Fibroblast of skin of back (primary cell): ENCODE results near the gene EIF4E3.
A peak's percentile ranks its signal among the peaks of the same experiment; 100 is the strongest.

Experiments used
- DNase-seq: peaks from one replicate; pipeline ENCODE4 v3.0.0-alpha.2; 2013

Gene EIF4E3

GRCh38 chr3:71689291-71689690 is 35.9 kb downstream of the EIF4E3 start:
- no peak for DNase-seq

GRCh38 chr3:71688121-71688520 is 37.1 kb downstream of the EIF4E3 start:
- no peak for DNase-seq

- no peak for DNase-seq
Observed at GRCh38 chr3:71685686-71686085, 39.5 kb downstream of the EIF4E3 start.

- peak; percentile 78 for DNase-seq
Observed at GRCh38 chr3:71684757-71685386, 40.3 kb downstream of the EIF4E3 start.

GRCh38 chr3:71684046-71684756 is 41.0 kb downstream of the EIF4E3 start:
- DNase-seq, result no peak

GRCh38 chr3:71681224-71681668 is 44.0 kb downstream of the EIF4E3 start:
- peak; percentile 76 for DNase-seq

- peak; percentile 45 for DNase-seq
Observed at GRCh38 chr3:71680603-71681002, 44.6 kb downstream of the EIF4E3 start.

- no peak for DNase-seq
Observed at GRCh38 chr3:71676931-71677330, 48.3 kb downstream of the EIF4E3 start.

GRCh38 chr3:71673486-71673885 is 51.7 kb downstream of the EIF4E3 start:
- peak; percentile 84 for DNase-seq

- DNase-seq, result no peak
Observed at GRCh38 chr3:71672807-71673206, 52.4 kb downstream of the EIF4E3 start.

- DNase-seq, result no peak
Observed at GRCh38 chr3:71672340-71672739, 52.9 kb downstream of the EIF4E3 start.

- peak; percentile 52 for DNase-seq
Observed at GRCh38 chr3:71671216-71671845, 53.9 kb downstream of the EIF4E3 start.

- no peak for DNase-seq
Observed at GRCh38 chr3:71662568-71662967, 62.6 kb downstream of the EIF4E3 start.

GRCh38 chr3:71662056-71662455 is 63.1 kb downstream of the EIF4E3 start:
- DNase-seq, result no peak

GRCh38 chr3:71659864-71660591 is 65.2 kb downstream of the EIF4E3 start:
- DNase-seq, result no peak

GRCh38 chr3:71657831-71658530 is 67.2 kb downstream of the EIF4E3 start:
- DNase-seq, result no peak

GRCh38 chr3:71655061-71655460 is 70.1 kb downstream of the EIF4E3 start:
- no peak for DNase-seq

- DNase-seq, result no peak
Observed at GRCh38 chr3:71653414-71653807, 71.8 kb downstream of the EIF4E3 start.

GRCh38 chr3:71652781-71653413 is 72.3 kb downstream of the EIF4E3 start:
- DNase-seq, result peak; percentile 80

- no peak for DNase-seq
Observed at GRCh38 chr3:71651625-71652024, 73.6 kb downstream of the EIF4E3 start.

GRCh38 chr3:71650372-71650771 is 74.8 kb downstream of the EIF4E3 start:
- DNase-seq, result no peak

- no peak for DNase-seq
Observed at GRCh38 chr3:71649757-71650156, 75.4 kb downstream of the EIF4E3 start.
